ENCODE results near the gene ARHGDIB. TPM values are rescaled to one million over a fixed set of nuclear protein-coding genes. Genes with fewer than 3 reads are reported as not detected.

Gene ARHGDIB
- total and polyA plus RNA-seq, 2 donors (not counting 1 experiment from before 2014, with no cell fraction given), result 8.3 to 43.7 TPM

GRCh38 chr12:14942196-14942931 is 19.0 kb downstream of the ARHGDIB start:
- no peak for DNase-seq (ENCODE audit: low read depth in 2 of 2)
- no peak for TF ChIP-seq CTCF (conservative IDR thresholded peaks at IDR 0.05 in 1 of 2, IDR thresholded peaks at IDR 0.05 in 1 of 2; ENCODE audit: low read depth in 1 of 2, low read length in 2 of 2)
- no peak for TF ChIP-seq EZH2 (IDR thresholded peaks at IDR 0.05; ENCODE audit: low read length, missing control alignments)
- Histone ChIP-seq H4K20me1 (ENCODE audit: control insufficient read depth, extremely low read depth, insufficient read depth, low read length) (no peaks in the 10 kb centered on the region), H2AFZ (ENCODE audit: low read length) (no peak overlapping the region), H3K27me3 (ENCODE audit: control insufficient read depth, insufficient read depth, low read length) (no peaks in the 10 kb centered on the region), H3K36me3 (ENCODE audit: control insufficient read depth, insufficient read depth, low read length) (no peaks in the 10 kb centered on the region), H3K4me3 (replicated peaks in 1 of 4; ENCODE audit: control extremely low read depth in 1 of 4, insufficient read depth in 1 of 4, low read depth in 3 of 4, low read length in 4 of 4) (no peak overlapping the region), H3K4me1 (ENCODE audit: control insufficient read depth, extremely low read depth, insufficient read depth, low read length) (no peaks in the 10 kb centered on the region), H3K9me3 (ENCODE audit: control insufficient read depth, insufficient read depth, low read depth, low read length) (no peaks in the 10 kb centered on the region), H3K79me2 (ENCODE audit: control insufficient read depth, insufficient read depth, low read length) (no peaks in the 10 kb centered on the region), H3K27ac (ENCODE audit: insufficient read depth, low read length) (no peak overlapping the region), H3K4me2 (ENCODE audit: extremely low read depth, insufficient read depth, low read length) (no peak overlapping the region), H3K9ac (ENCODE audit: insufficient read depth, low read length) (no peak overlapping the region)

DNA sequence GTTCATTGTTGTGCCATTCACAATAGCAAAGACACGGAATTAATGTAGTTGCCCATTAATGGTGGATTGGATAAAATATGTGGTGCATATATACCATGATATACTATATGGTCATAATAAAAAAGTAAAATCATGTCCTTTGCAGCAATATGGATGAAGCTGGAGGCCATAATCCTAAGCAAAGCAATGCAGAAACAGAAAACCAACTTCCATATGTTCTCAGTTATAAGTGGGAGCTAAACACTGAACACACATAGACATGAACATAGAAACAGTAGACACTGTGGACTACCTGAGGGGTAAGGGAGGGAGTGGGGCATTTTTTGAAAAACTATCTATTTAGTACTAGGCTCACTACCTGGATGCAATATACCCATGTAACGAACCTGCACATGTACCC is 20.0 kb downstream of the ARHGDIB start:
- H3K27ac ChIP-seq (ENCODE audit: insufficient read depth, low read length), result no peak overlapping the region
- no peak overlapping the region for H3K9ac ChIP-seq (ENCODE audit: insufficient read depth, low read length)
- H3K4me2 ChIP-seq (ENCODE audit: extremely low read depth, insufficient read depth, low read length), result no peak overlapping the region
- H3K36me3 ChIP-seq (ENCODE audit: control insufficient read depth, insufficient read depth, low read length), result no peaks in the 10 kb centered on the region
- H3K79me2 ChIP-seq (ENCODE audit: control insufficient read depth, insufficient read depth, low read length), result no peaks in the 10 kb centered on the region
- H3K4me3 ChIP-seq (replicated peaks in 1 of 4; ENCODE audit: control extremely low read depth in 1 of 4, insufficient read depth in 1 of 4, low read depth in 3 of 4, low read length in 4 of 4), result no peak overlapping the region
- no peaks in the 10 kb centered on the region for H4K20me1 ChIP-seq (ENCODE audit: control insufficient read depth, extremely low read depth, insufficient read depth, low read length)
- TF ChIP-seq EZH2 (IDR thresholded peaks at IDR 0.05; ENCODE audit: low read length, missing control alignments) (no peak), CTCF (conservative IDR thresholded peaks at IDR 0.05 in 1 of 2, IDR thresholded peaks at IDR 0.05 in 1 of 2; ENCODE audit: low read depth in 1 of 2, low read length in 2 of 2) (no peak)
- H3K4me1 ChIP-seq (ENCODE audit: control insufficient read depth, extremely low read depth, insufficient read depth, low read length), result no peaks in the 10 kb centered on the region
- no peak overlapping the region for H2AFZ ChIP-seq (ENCODE audit: low read length)
- no peaks in the 10 kb centered on the region for H3K27me3 ChIP-seq (ENCODE audit: control insufficient read depth, insufficient read depth, low read length)
- DNase-seq (ENCODE audit: low read depth in 2 of 2), result no peak
- H3K9me3 ChIP-seq (ENCODE audit: control insufficient read depth, insufficient read depth, low read depth, low read length), result no peaks in the 10 kb centered on the region

DNA sequence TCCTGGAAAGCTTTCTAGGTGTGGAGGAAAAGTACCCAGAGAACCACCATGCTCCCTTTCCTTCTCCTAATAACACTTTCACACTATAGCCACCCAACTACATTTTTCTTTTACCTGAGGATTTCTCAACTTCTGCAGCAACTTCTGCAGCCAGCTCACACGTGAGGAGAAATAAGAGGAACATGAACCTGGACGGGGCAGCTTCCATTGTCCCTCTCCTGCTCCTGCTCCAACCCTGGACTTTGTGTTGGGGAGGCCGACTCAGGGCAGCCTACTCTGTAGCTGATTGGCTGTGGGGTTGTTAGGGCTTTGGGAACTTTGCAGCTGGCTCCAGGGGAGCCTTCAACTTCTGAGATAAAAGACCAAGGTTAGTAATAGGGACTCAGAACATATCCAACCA is 23.1 kb downstream of the ARHGDIB start, which contains the start of gene ERP27:
Gene ERP27 (minus strand): TSS at position 237 of the 400 bp plus-strand sequence. CDS start 29 bp downstream, at position 208.
- no peak for DNase-seq (ENCODE audit: low read depth in 2 of 2)
- no peak within 1 kb of the TSS for H3K4me3 ChIP-seq (replicated peaks in 1 of 4; ENCODE audit: control extremely low read depth in 1 of 4, insufficient read depth in 1 of 4, low read depth in 3 of 4, low read length in 4 of 4)
- H2AFZ ChIP-seq (ENCODE audit: low read length), result no peak within 1 kb of the TSS
- H4K20me1 ChIP-seq (ENCODE audit: control insufficient read depth, extremely low read depth, insufficient read depth, low read length), result no peaks in the 10 kb centered on the region
- no peaks in the 10 kb centered on the region for H3K9me3 ChIP-seq (ENCODE audit: control insufficient read depth, insufficient read depth, low read depth, low read length)
- no peak within 1 kb of the TSS for H3K4me2 ChIP-seq (ENCODE audit: extremely low read depth, insufficient read depth, low read length)
- H3K36me3 ChIP-seq (ENCODE audit: control insufficient read depth, insufficient read depth, low read length), result no peaks in the 10 kb centered on the region
- TF ChIP-seq EZH2 (IDR thresholded peaks at IDR 0.05; ENCODE audit: low read length, missing control alignments) (no peak), CTCF (conservative IDR thresholded peaks at IDR 0.05 in 1 of 2, IDR thresholded peaks at IDR 0.05 in 1 of 2; ENCODE audit: low read depth in 1 of 2, low read length in 2 of 2) (no peak)
- H3K4me1 ChIP-seq (ENCODE audit: control insufficient read depth, extremely low read depth, insufficient read depth, low read length), result no peaks in the 10 kb centered on the region
- H3K27ac ChIP-seq (ENCODE audit: insufficient read depth, low read length), result no peak within 1 kb of the TSS
- no peaks in the 10 kb centered on the region for H3K27me3 ChIP-seq (ENCODE audit: control insufficient read depth, insufficient read depth, low read length)
- H3K79me2 ChIP-seq (ENCODE audit: control insufficient read depth, insufficient read depth, low read length), result no peaks in the 10 kb centered on the region
- H3K9ac ChIP-seq (ENCODE audit: insufficient read depth, low read length), result no peak within 1 kb of the TSS

All from fibroblast of lung (primary cell).